Nephron (organoid): Measurements from ENCODE around the gene SLIT1.

ENCODE experiments used
- H3K27ac Mint-ChIP-seq, 3 experiments: 2 replicates each; pipeline ENCODE4 v1.8.0; 2020; ENCODE audit warnings: mixed read lengths in 3 of 3, mild to moderate bottlenecking in 2 of 3, moderate library complexity in 1 of 3
- H3K27me3 Mint-ChIP-seq: 2 replicates; pipeline ENCODE4 v1.8.0; 2021; ENCODE audit warnings: low read depth, mild to moderate bottlenecking, moderate library complexity, mixed read lengths
- H3K36me3 Mint-ChIP-seq: 2 replicates; pipeline ENCODE4 v1.8.0; 2020; ENCODE audit warnings: low read depth, mixed read lengths
- H3K4me1 Mint-ChIP-seq: 2 replicates; pipeline ENCODE4 v1.8.0; 2020; ENCODE audit warnings: mixed read lengths
- H3K4me3 Mint-ChIP-seq, 3 experiments: 2 replicates each; pipeline ENCODE4 v1.8.0; 2020; ENCODE audit warnings: mild to moderate bottlenecking in 3 of 3, mixed read lengths in 3 of 3, moderate library complexity in 2 of 3
- H3K9me3 Mint-ChIP-seq: 2 replicates; pipeline ENCODE4 v1.8.0; 2020; ENCODE audit warnings: mixed read lengths
- CTCF ChIP-seq, 3 experiments: fragments of 200-600 bp; sonication (generic); IDR thresholded peaks; one replicate each; pipeline ENCODE4 v1.5.0; 2021; ENCODE audit warnings: antibody characterized with exemption in 3 of 3; ENCODE audit not compliant: unreplicated experiment in 3 of 3

Gene SLIT1

GRCh38 chr10:97059006-97059871, 126.5 kb downstream of the SLIT1 start:
- H3K27ac Mint-ChIP-seq: no peak overlapping the region

GRCh38 chr10:97058521-97058920, 127.2 kb downstream of the SLIT1 start:
- Mint-ChIP-seq H3K9me3 (no peaks in the 10 kb centered on the region), H3K27ac (no peak overlapping the region), H3K36me3 (no peaks in the 10 kb centered on the region), H3K27me3 (peaks cover 3% of the 10 kb centered on the region), H3K4me1 (no peaks in the 10 kb centered on the region), H3K4me3 (no peak overlapping the region)
- TF ChIP-seq CTCF (IDR thresholded peaks at IDR 0.05; ENCODE audit: unreplicated experiment in 3 of 3): no peak

More at GRCh38 chr10:97059006-97059871, 126.5 kb downstream of the SLIT1 start:
- H3K4me1 Mint-ChIP-seq: no peaks in the 10 kb centered on the region
- H3K4me3 Mint-ChIP-seq: no peak overlapping the region
- peaks cover 6% of the 10 kb centered on the region for H3K27me3 Mint-ChIP-seq
- no peak for TF ChIP-seq CTCF (IDR thresholded peaks at IDR 0.05; ENCODE audit: unreplicated experiment in 3 of 3)
- H3K36me3 Mint-ChIP-seq: no peaks in the 10 kb centered on the region
- H3K9me3 Mint-ChIP-seq: no peaks in the 10 kb centered on the region

- Mint-ChIP-seq H3K27ac (no peak overlapping the region), H3K27me3 (peaks cover 3% of the 10 kb centered on the region), H3K4me3 (no peak overlapping the region), H3K36me3 (no peaks in the 10 kb centered on the region), H3K4me1 (no peaks in the 10 kb centered on the region), H3K9me3 (no peaks in the 10 kb centered on the region)
- no peak for TF ChIP-seq CTCF (IDR thresholded peaks at IDR 0.05; ENCODE audit: unreplicated experiment in 3 of 3)
Observed at GRCh38 chr10:97057491-97058235, 128.1 kb downstream of the SLIT1 start.

- Mint-ChIP-seq H3K4me1 (no peaks in the 10 kb centered on the region), H3K36me3 (no peaks in the 10 kb centered on the region), H3K4me3 (no peak overlapping the region), H3K9me3 (no peaks in the 10 kb centered on the region), H3K27me3 (peaks cover 3% of the 10 kb centered on the region), H3K27ac (no peak overlapping the region)
- no peak for TF ChIP-seq CTCF (IDR thresholded peaks at IDR 0.05; ENCODE audit: unreplicated experiment in 3 of 3)
Observed at GRCh38 chr10:97056003-97056630, 129.6 kb downstream of the SLIT1 start.

GRCh38 chr10:97053276-97053675, 132.5 kb downstream of the SLIT1 start:
- peaks cover 3% of the 10 kb centered on the region for H3K27me3 Mint-ChIP-seq
- H3K9me3 Mint-ChIP-seq: no peaks in the 10 kb centered on the region
- H3K36me3 Mint-ChIP-seq: peaks cover 5% of the 10 kb centered on the region
- no peak for TF ChIP-seq CTCF (IDR thresholded peaks at IDR 0.05; ENCODE audit: unreplicated experiment in 3 of 3)
- no peaks in the 10 kb centered on the region for H3K4me1 Mint-ChIP-seq
- H3K27ac Mint-ChIP-seq: no peak overlapping the region
- H3K4me3 Mint-ChIP-seq: no peak overlapping the region
